GM21786 (cell line): ENCODE measurements around the gene CYP27B1.
A peak's percentile ranks its signal among the peaks of the same experiment; 100 is the strongest.

Experiments used
- ATAC-seq: cut with Tn5 transposase; IDR thresholded peaks from one replicate; pipeline ENCODE4 v1.9.1; 2021; ENCODE audit not compliant: unreplicated experiment

CYP27B1 gene

GRCh38 chr12:57767305-57767698 lies 424 bp upstream of the CYP27B1 start:
- no peak for ATAC-seq

- no peak for ATAC-seq
Observed at GRCh38 chr12:57765698-57766463, 997 bp downstream of the CYP27B1 start.

- peak; percentile 50 for ATAC-seq
Observed at GRCh38 chr12:57765003-57765697, 1.7 kb downstream of the CYP27B1 start.

- peak; percentile 8 for ATAC-seq
Observed at GRCh38 chr12:57764662-57765002, 2.2 kb downstream of the CYP27B1 start.

- no peak for ATAC-seq
Observed at GRCh38 chr12:57763881-57764661, 2.8 kb downstream of the CYP27B1 start.

- no peak for ATAC-seq
Observed at GRCh38 chr12:57762463-57762862, 4.4 kb downstream of the CYP27B1 start.

GRCh38 chr12:57761391-57761998 lies 5.4 kb downstream of the CYP27B1 start:
- ATAC-seq = no peak

GRCh38 chr12:57760347-57760982 lies 6.4 kb downstream of the CYP27B1 start:
- ATAC-seq = no peak

GRCh38 chr12:57759360-57759980 lies 7.4 kb downstream of the CYP27B1 start:
- no peak for ATAC-seq

- ATAC-seq = no peak
Observed at GRCh38 chr12:57758552-57759359, 8.1 kb downstream of the CYP27B1 start.

GRCh38 chr12:57757771-57758170 lies 9.1 kb downstream of the CYP27B1 start:
- ATAC-seq = no peak

GRCh38 chr12:57756406-57757341 lies 10.2 kb downstream of the CYP27B1 start:
- no peak for ATAC-seq

- no peak for ATAC-seq
Observed at GRCh38 chr12:57755454-57756372, 11.2 kb downstream of the CYP27B1 start.

GRCh38 chr12:57755194-57755453 lies 11.8 kb downstream of the CYP27B1 start:
- no peak for ATAC-seq

GRCh38 chr12:57754411-57755193 lies 12.3 kb downstream of the CYP27B1 start, which contains the start of gene MARCHF9:
Gene MARCHF9, plus strand, starts transcription at chr12:57755103. Its CDS starts 426 bp downstream, at chr12:57755529.
- ATAC-seq = peak; percentile 36

GRCh38 chr12:57753756-57754337 lies 13.0 kb downstream of the CYP27B1 start:
- ATAC-seq = no peak

GRCh38 chr12:57752668-57753000 lies 14.2 kb downstream of the CYP27B1 start:
- ATAC-seq = no peak
